A673 (cell line): Measurements from ENCODE around the gene GAR1. TPM values are rescaled to one million over a fixed set of nuclear protein-coding genes. Genes with fewer than 3 reads are reported as not detected.

Source experiments
- BruUV-seq: library from RNA; stranded (reverse); fragments of 400-500 nt; replicated peaks from 2 replicates; lab custom pipeline; 2021; lab: Mats Ljungman, UMichigan
- CTCF ChIA-PET: fragments of 300-600 bp; sonication (Branson Sonifier 250); formaldehyde crosslinking; loops from one replicate; lab custom pipeline; 2022; ENCODE audit warnings: antibody characterized with exemption; lab: Charles Lee
- POLR2A ChIA-PET: fragments of 300-600 bp; sonication (Branson Sonifier 250); formaldehyde crosslinking; loops from one replicate; lab custom pipeline; 2022; ENCODE audit warnings: antibody characterized with exemption; ENCODE audit not compliant: low non-redundant PET; lab: Charles Lee
- DNase-seq: peaks from one replicate; pipeline ENCODE4 v3.0.0-alpha.2; 2015; ENCODE audit warnings: low spot score
- H3K27ac ChIP-seq: fragments of 200-600 bp; sonication (generic); 2 replicates; pipeline ENCODE4 v1.5.1; 2016; ENCODE audit warnings: mixed run types, low read depth, mild to moderate bottlenecking, mixed read lengths, antibody characterized with exemption, low read length; ENCODE audit not compliant: poor library complexity, severe bottlenecking
- H3K27me3 ChIP-seq: fragments of 200-600 bp; sonication (generic); replicated peaks from 2 replicates; pipeline ENCODE4 v1.6.1; 2017; ENCODE audit warnings: mixed run types, low read depth, mild to moderate bottlenecking, mixed read lengths, antibody characterized with exemption, low read length; ENCODE audit not compliant: insufficient read depth, poor library complexity
- H3K36me3 ChIP-seq: fragments of 200-600 bp; sonication (generic); 2 replicates; pipeline ENCODE4 v1.6.1; 2016; ENCODE audit warnings: mixed run types, mild to moderate bottlenecking, mixed read lengths, antibody characterized with exemption, low read length; ENCODE audit not compliant: insufficient read depth, poor library complexity, severe bottlenecking
- H3K4me1 ChIP-seq: fragments of 200-600 bp; sonication (generic); 2 replicates; pipeline ENCODE4 v1.6.1; 2017; ENCODE audit warnings: mixed run types, mild to moderate bottlenecking, mixed read lengths, antibody characterized with exemption, low read length; ENCODE audit not compliant: insufficient read depth, poor library complexity, severe bottlenecking
- H3K4me3 ChIP-seq: fragments of 200-600 bp; sonication (generic); 2 replicates; pipeline ENCODE4 v1.5.1; 2016; ENCODE audit warnings: low read depth, mixed run types, mild to moderate bottlenecking, mixed read lengths, low read length; ENCODE audit not compliant: poor library complexity, severe bottlenecking
- H3K9me3 ChIP-seq: fragments of 200-600 bp; sonication (generic); 2 replicates; pipeline ENCODE4 v1.6.1; 2016; ENCODE audit warnings: mixed run types, low read depth, mild to moderate bottlenecking, mixed read lengths, antibody characterized with exemption, low read length; ENCODE audit not compliant: poor library complexity, severe bottlenecking
- EZH2 ChIP-seq: fragments of 200-600 bp; sonication (generic); IDR thresholded peaks from 2 replicates; pipeline ENCODE4 v1.6.1; 2017; ENCODE audit warnings: borderline replicate concordance, low read depth, mild to moderate bottlenecking, mixed read lengths, antibody characterized with exemption, low read length; ENCODE audit not compliant: poor library complexity, severe bottlenecking
- intact Hi-C: fragments of 100-400 bp; cut with micrococcal nuclease; formaldehyde crosslinking; loops from one replicate; pipeline ENCODE4 v1.10.0; 2022; ENCODE audit not compliant: unreplicated experiment
- total RNA-seq: library from RNA; stranded (reverse); gene quantifications from 2 replicates; pipeline ENCODE4 v1.2.3, GENCODE V29; 2021
- TF ChIP-seq, protein P1 (sequence below): fragments of 300-800, 200-600 bp; sonication (generic); conservative IDR thresholded peaks from 2 replicates; pipeline ENCODE4 v1.5.1; 2017; ENCODE audit warnings: low read depth, mild to moderate bottlenecking, antibody characterized with exemption, low read length, moderate library complexity, mixed read lengths

The GAR1 gene
- total RNA-seq, 1 experiment from 2014 or later: 67.6 TPM

DNA sequence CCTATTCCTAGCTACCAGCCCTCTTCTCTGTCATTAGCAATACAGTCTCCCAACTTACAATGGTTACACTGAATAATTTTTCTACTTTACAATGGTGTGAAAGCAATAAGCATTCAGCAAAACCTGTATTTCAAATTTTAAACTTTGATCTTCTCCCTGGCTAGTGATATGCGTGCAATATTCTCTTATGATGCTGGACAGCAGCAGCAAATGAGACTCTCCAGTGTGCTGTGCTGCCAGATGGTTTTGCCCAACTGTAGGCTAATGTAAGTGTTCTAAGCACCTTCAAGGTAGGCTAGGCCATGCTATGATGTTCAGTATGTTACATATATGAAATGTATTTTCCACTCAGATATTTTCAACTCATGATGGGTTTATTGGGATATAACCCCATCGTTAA lies 5.9 kb upstream of the GAR1 start:
- ChIA-PET POLR2A (no interaction called here), CTCF (no interaction called here)
- Histone ChIP-seq H3K27me3 (no peaks in the 10 kb centered on the region), H3K4me1 (no peaks in the 10 kb centered on the region), H3K36me3 (no peaks in the 10 kb centered on the region), H3K9me3 (no peaks in the 10 kb centered on the region), H3K4me3 (no peak overlapping the region), H3K27ac (no peak overlapping the region)
- BruUV-seq: no TSS peak
- TF ChIP-seq EZH2: no peak
- TF ChIP-seq, protein P1, sequence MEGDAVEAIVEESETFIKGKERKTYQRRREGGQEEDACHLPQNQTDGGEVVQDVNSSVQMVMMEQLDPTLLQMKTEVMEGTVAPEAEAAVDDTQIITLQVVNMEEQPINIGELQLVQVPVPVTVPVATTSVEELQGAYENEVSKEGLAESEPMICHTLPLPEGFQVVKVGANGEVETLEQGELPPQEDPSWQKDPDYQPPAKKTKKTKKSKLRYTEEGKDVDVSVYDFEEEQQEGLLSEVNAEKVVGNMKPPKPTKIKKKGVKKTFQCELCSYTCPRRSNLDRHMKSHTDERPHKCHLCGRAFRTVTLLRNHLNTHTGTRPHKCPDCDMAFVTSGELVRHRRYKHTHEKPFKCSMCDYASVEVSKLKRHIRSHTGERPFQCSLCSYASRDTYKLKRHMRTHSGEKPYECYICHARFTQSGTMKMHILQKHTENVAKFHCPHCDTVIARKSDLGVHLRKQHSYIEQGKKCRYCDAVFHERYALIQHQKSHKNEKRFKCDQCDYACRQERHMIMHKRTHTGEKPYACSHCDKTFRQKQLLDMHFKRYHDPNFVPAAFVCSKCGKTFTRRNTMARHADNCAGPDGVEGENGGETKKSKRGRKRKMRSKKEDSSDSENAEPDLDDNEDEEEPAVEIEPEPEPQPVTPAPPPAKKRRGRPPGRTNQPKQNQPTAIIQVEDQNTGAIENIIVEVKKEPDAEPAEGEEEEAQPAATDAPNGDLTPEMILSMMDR: no peak
- DNase-seq: no peak
- intact Hi-C loops: no loop called here

DNA sequence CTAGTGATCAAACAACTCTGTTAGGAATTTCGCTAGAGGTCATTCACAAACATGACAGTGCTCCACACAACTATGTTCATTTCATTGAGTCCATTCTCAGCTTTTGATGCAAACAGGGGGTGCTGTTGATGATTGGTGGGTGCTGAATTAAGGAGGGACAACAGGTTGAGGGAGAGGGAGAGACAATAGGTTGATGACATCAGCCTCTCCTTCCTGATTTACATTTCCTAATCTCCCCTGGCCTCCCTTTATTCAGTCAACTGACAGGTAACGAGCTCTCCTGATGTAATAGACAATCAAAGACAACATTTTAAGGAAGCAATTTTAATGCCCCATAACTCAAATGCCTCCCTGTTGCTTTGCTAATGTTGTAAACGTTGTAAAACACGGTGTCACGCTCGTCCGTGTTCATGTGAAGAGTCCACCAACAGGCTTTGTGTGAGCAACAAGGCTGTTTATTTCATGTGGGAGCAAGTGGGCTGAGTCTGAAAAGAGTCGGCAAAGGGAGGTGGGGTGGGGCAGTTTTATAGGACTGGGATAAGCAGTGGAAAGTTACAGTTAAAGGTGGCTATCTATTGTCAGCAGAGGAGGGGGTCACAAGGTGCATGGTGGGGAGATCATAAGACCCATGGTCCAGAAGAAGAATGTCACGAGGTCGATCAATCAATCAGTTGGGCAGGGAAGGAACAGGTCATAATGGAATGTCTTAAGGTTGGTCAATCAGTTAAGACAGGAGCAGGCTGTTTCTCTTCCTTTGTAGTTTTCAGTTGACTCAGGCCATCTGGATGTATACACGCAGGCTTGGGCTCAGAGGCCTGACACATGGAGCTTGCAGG lies 4.8 kb upstream of the GAR1 start:
- H3K36me3 ChIP-seq: no peaks in the 10 kb centered on the region
- POLR2A ChIA-PET: no interaction called here
- H3K27ac ChIP-seq: no peak overlapping the region
- no peaks in the 10 kb centered on the region for H3K27me3 ChIP-seq
- intact Hi-C loops: no loop called here
- DNase-seq: no peak
- no peak overlapping the region for H3K4me3 ChIP-seq
- no peaks in the 10 kb centered on the region for H3K9me3 ChIP-seq
- TF ChIP-seq, protein P1: no peak
- no peak for TF ChIP-seq EZH2
- no peaks in the 10 kb centered on the region for H3K4me1 ChIP-seq
- CTCF ChIA-PET: no interaction called here
- BruUV-seq: no TSS peak

DNA sequence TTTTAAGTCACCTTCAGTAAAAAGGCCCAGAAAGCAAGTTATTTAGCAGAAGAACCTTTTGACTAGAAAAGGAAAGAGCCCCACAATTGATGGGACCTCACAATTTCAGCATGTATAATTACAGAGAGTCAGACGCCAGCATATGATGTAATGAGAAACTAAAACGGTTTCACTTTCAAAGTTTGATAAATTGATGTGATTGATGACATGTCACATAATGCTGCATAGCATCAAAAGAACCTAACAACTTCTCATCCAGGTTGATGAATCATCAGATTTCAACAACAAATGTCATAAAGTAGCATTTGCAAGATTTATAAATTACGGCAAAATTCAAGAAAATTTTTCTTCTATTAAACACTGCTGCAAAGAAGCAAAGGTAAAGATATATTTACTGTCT lies 3.9 kb upstream of the GAR1 start:
- POLR2A ChIA-PET: no interaction called here

More for the DNA sequence above, 3.9 kb upstream of the GAR1 start:
- no peaks in the 10 kb centered on the region for H3K36me3 ChIP-seq
- no peak overlapping the region for H3K27ac ChIP-seq
- intact Hi-C loops: no loop called here
- peaks cover under 1% of the 10 kb centered on the region for H3K4me1 ChIP-seq
- H3K4me3 ChIP-seq: no peak overlapping the region
- no peak for DNase-seq
- no peaks in the 10 kb centered on the region for H3K9me3 ChIP-seq
- H3K27me3 ChIP-seq: no peaks in the 10 kb centered on the region
- CTCF ChIA-PET: no interaction called here
- no TSS peak for BruUV-seq
- TF ChIP-seq, protein P1: no peak
- TF ChIP-seq EZH2: no peak
